ENCODE results near the gene FXYD6. TPM values are rescaled to one million over a fixed set of nuclear protein-coding genes. Genes with fewer than 3 reads are reported as not detected.

FXYD6 gene
- total RNA-seq, 1 donor from 2014 or later: 95.6 TPM

GRCh38 chr11:117859061-117859460, 17.4 kb downstream of the FXYD6 start:
- H3K27me3 ChIP-seq: no peaks in the 10 kb centered on the region
- no peak for DNase-seq (ENCODE audit: low spot score)
- Mint-ChIP-seq H3K27me3 (ENCODE audit: insufficient read depth, low read depth) (peaks cover 2% of the 10 kb centered on the region), H3K9me3 (no peaks in the 10 kb centered on the region), H3K4me3 (no peak overlapping the region), H3K36me3 (peaks cover 9% of the 10 kb centered on the region), H3K4me1 (peaks cover 32% of the 10 kb centered on the region), H3K27ac (no peak overlapping the region)
- peaks cover 17% of the 10 kb centered on the region for H3F3A ChIP-seq (ENCODE audit: low read depth)
- H3K36me3 ChIP-seq: no peaks in the 10 kb centered on the region
- peaks cover 18% of the 10 kb centered on the region for H3K4me1 ChIP-seq
- H3K4me2 ChIP-seq: no peak overlapping the region
- no peak overlapping the region for H3K27ac ChIP-seq
- H4K20me1 ChIP-seq (ENCODE audit: low read depth): peaks cover 88% of the 10 kb centered on the region
- TF ChIP-seq CTCF (IDR thresholded peaks at IDR 0.05) (no peak), EZH2 (IDR thresholded peaks at IDR 0.05) (no peak), EZH2phosphoT487 (IDR thresholded peaks at IDR 0.05) (no peak)
- H3K79me2 ChIP-seq (ENCODE audit: low read depth): peaks cover 69% of the 10 kb centered on the region
- H3K9ac ChIP-seq: no peak overlapping the region
- no peaks in the 10 kb centered on the region for H3K9me3 ChIP-seq (ENCODE audit: low read depth)
- no peak overlapping the region for H3K4me3 ChIP-seq
- H2AFZ ChIP-seq (replicated peaks): no peak overlapping the region

GRCh38 chr11:117857734-117858414, 18.6 kb downstream of the FXYD6 start:
- Histone ChIP-seq H3K27me3 (no peaks in the 10 kb centered on the region), H2AFZ (replicated peaks) (no peak overlapping the region), H3K4me3 (no peak overlapping the region), H3K4me1 (peaks cover 18% of the 10 kb centered on the region), H3F3A (ENCODE audit: low read depth) (peaks cover 17% of the 10 kb centered on the region), H3K36me3 (no peaks in the 10 kb centered on the region), H3K79me2 (ENCODE audit: low read depth) (peaks cover 57% of the 10 kb centered on the region), H3K27ac (no peak overlapping the region), H4K20me1 (ENCODE audit: low read depth) (peaks cover 76% of the 10 kb centered on the region), H3K9ac (no peak overlapping the region), H3K9me3 (ENCODE audit: low read depth) (no peaks in the 10 kb centered on the region), H3K4me2 (no peak overlapping the region)
- no peak for DNase-seq (ENCODE audit: low spot score)
- TF ChIP-seq EZH2 (IDR thresholded peaks at IDR 0.05) (no peak), CTCF (IDR thresholded peaks at IDR 0.05) (no peak), EZH2phosphoT487 (IDR thresholded peaks at IDR 0.05) (no peak)
- peaks cover 7% of the 10 kb centered on the region for H3K9me3 Mint-ChIP-seq
- no peak overlapping the region for H3K27ac Mint-ChIP-seq
- peaks cover 26% of the 10 kb centered on the region for H3K4me1 Mint-ChIP-seq
- no peak overlapping the region for H3K4me3 Mint-ChIP-seq
- H3K27me3 Mint-ChIP-seq (ENCODE audit: insufficient read depth, low read depth): peaks cover 2% of the 10 kb centered on the region
- H3K36me3 Mint-ChIP-seq: peaks cover 16% of the 10 kb centered on the region

- DNase-seq (ENCODE audit: low spot score): no peak
Measured at GRCh38 chr11:117855912-117856651, 20.4 kb downstream of the FXYD6 start.

More at GRCh38 chr11:117855912-117856651, 20.4 kb downstream of the FXYD6 start:
- peaks cover 8% of the 10 kb centered on the region for H3K4me1 ChIP-seq
- Mint-ChIP-seq H3K27me3 (ENCODE audit: insufficient read depth, low read depth) (no peaks in the 10 kb centered on the region), H3K9me3 (peaks cover 15% of the 10 kb centered on the region), H3K4me3 (no peak overlapping the region), H3K4me1 (peaks cover 12% of the 10 kb centered on the region), H3K36me3 (peaks cover 26% of the 10 kb centered on the region), H3K27ac (no peak overlapping the region)
- no peak overlapping the region for H3K4me3 ChIP-seq
- no peak overlapping the region for H2AFZ ChIP-seq (replicated peaks)
- H3K9ac ChIP-seq: no peak overlapping the region
- no peak overlapping the region for H3K27ac ChIP-seq
- no peaks in the 10 kb centered on the region for H3K27me3 ChIP-seq
- peaks cover 7% of the 10 kb centered on the region for H3F3A ChIP-seq (ENCODE audit: low read depth)
- H3K79me2 ChIP-seq (ENCODE audit: low read depth): peaks cover 44% of the 10 kb centered on the region
- peaks cover 58% of the 10 kb centered on the region for H4K20me1 ChIP-seq (ENCODE audit: low read depth)
- no peak overlapping the region for H3K4me2 ChIP-seq
- H3K9me3 ChIP-seq (ENCODE audit: low read depth): no peaks in the 10 kb centered on the region
- TF ChIP-seq EZH2 (IDR thresholded peaks at IDR 0.05) (no peak), CTCF (IDR thresholded peaks at IDR 0.05) (no peak), EZH2phosphoT487 (IDR thresholded peaks at IDR 0.05) (no peak)
- no peaks in the 10 kb centered on the region for H3K36me3 ChIP-seq

Measured in neural progenitor cell (in vitro differentiated cells).